Measurements from ENCODE around the gene STX2. TPM values are rescaled to one million over a fixed set of nuclear protein-coding genes. Genes with fewer than 3 reads are reported as not detected.

Gene STX2
- polyA plus RNA-seq, 2 of the 4 experiments (the other 2 are of a cell fraction): 26.8 to 51.3 TPM

GRCh38 chr12:130813949-130814348 is 25.1 kb downstream of the STX2 start:
- FAIRE-seq (no peak), ATAC-seq (no peak), DNase-seq (ENCODE audit: low read depth in 1 of 2, low spot score in 1 of 2) (no peak)
- Histone ChIP-seq H3K4me3 (no peak overlapping the region), H3K4me2 (no peak overlapping the region), H3K9me3 (no peaks in the 10 kb centered on the region), H3K4me1 (no peaks in the 10 kb centered on the region), H3K27ac (no peak overlapping the region)
- CTCF ChIA-PET: interaction anchor here (1.0 to 1.6 kb wide), 3 partner anchors 13 to 53 kb away, joined by 3 to 5 read pairs (median 4); no protein-coding TSS in a partner anchor
- POLR2A ChIA-PET: no interaction called here
- TF ChIP-seq ELK1 (IDR thresholded peaks at IDR 0.05; ENCODE audit: low read depth, low read length) (no peak), HOXA7 (CRISPR knock-in tag; IDR thresholded peaks at IDR 0.05) (no peak), EHF (CRISPR knock-in tag; IDR thresholded peaks at IDR 0.05) (no peak), TP53 (CRISPR knock-in tag; IDR thresholded peaks at IDR 0.05) (no peak)
- 90% methylated on average over 14 of the region's 14 CpGs for WGBS (ENCODE audit: missing lambda C conversion rate)

GRCh38 chr12:130813436-130813835 is 25.6 kb downstream of the STX2 start:
- Histone ChIP-seq H3K4me2 (no peak overlapping the region), H3K27ac (no peak overlapping the region), H3K4me3 (no peak overlapping the region), H3K9me3 (no peaks in the 10 kb centered on the region), H3K4me1 (no peaks in the 10 kb centered on the region)
- ATAC-seq (peak in 1 of 2 experiments; percentile 76; a peak in 4 of 6 replicates), DNase-seq (ENCODE audit: low read depth in 1 of 2, low spot score in 1 of 2) (no peak), FAIRE-seq (no peak)
- 91% methylated on average over 10 of the region's 10 CpGs for WGBS (ENCODE audit: missing lambda C conversion rate)
- ChIA-PET POLR2A (no interaction called here), CTCF (interaction anchor here (1.6 kb wide), 2 partner anchors 13 to 52 kb away, joined by 4 to 5 read pairs; no protein-coding TSS in a partner anchor)
- no peak for TF ChIP-seq CBX2 (IDR thresholded peaks at IDR 0.05; ENCODE audit: borderline replicate concordance, low read depth)
- no peak for TF ChIP-seq FOSB (CRISPR knock-in tag; IDR thresholded peaks at IDR 0.05)
- TF ChIP-seq POLR2AphosphoS2 (conservative IDR thresholded peaks at IDR 0.05; ENCODE audit: low read length): no peak

- TF ChIP-seq EP300 (IDR thresholded peaks at IDR 0.05): no peak
- no peak for TF ChIP-seq GATA3 (IDR thresholded peaks at IDR 0.05; ENCODE audit: borderline replicate concordance)
- no peak for TF ChIP-seq EHMT2 (IDR thresholded peaks at IDR 0.05; ENCODE audit: low read depth)
- TF ChIP-seq NFE2L2 (conservative IDR thresholded peaks at IDR 0.05; ENCODE audit: low read length): no peak
- no peak for TF ChIP-seq ATOH8 (CRISPR knock-in tag; IDR thresholded peaks at IDR 0.05; ENCODE audit: low read depth)
- TF ChIP-seq NPAS2 (CRISPR knock-in tag; IDR thresholded peaks at IDR 0.05; ENCODE audit: borderline replicate concordance): no peak
- no peak for TF ChIP-seq CHD4 (IDR thresholded peaks at IDR 0.05; ENCODE audit: borderline replicate concordance)
- TF ChIP-seq FOSB (CRISPR knock-in tag; IDR thresholded peaks at IDR 0.05): no peak
- TF ChIP-seq HOXA7 (CRISPR knock-in tag; IDR thresholded peaks at IDR 0.05): no peak
- no peak for TF ChIP-seq RFX5 (IDR thresholded peaks at IDR 0.05)
- TF ChIP-seq RCOR1 (IDR thresholded peaks at IDR 0.05; ENCODE audit: low read depth, low read length): no peak
- no peak for TF ChIP-seq JUN (IDR thresholded peaks at IDR 0.05)
- TF ChIP-seq HOXB5 (CRISPR knock-in tag; IDR thresholded peaks at IDR 0.05): no peak
- ChIA-PET CTCF (interaction anchor here (1.0 to 1.5 kb wide), 3 partner anchors 8 to 11 kb away, joined by 3 to 4 read pairs (median 3); no protein-coding TSS in a partner anchor), POLR2A (no interaction called here)
- H3K4me2 ChIP-seq: no peak overlapping the region
- H3K4me3 ChIP-seq: no peak overlapping the region
- ATAC-seq (no peak), DNase-seq (ENCODE audit: low read depth in 1 of 2, low spot score in 1 of 2) (no peak), FAIRE-seq (no peak)
- H3K9me3 ChIP-seq: no peaks in the 10 kb centered on the region
- WGBS (ENCODE audit: missing lambda C conversion rate): 79% methylated on average over 6 of the region's 6 CpGs
- no peaks in the 10 kb centered on the region for H3K4me1 ChIP-seq
- no peak overlapping the region for H3K27ac ChIP-seq
Measured at GRCh38 chr12:130809791-130810190, 29.3 kb downstream of the STX2 start.

GRCh38 chr12:130807309-130807708 is 31.7 kb downstream of the STX2 start:
- H3K4me2 ChIP-seq: no peak overlapping the region
- H3K4me1 ChIP-seq: no peaks in the 10 kb centered on the region
- no peak for ATAC-seq
- no peak for DNase-seq (ENCODE audit: low read depth in 1 of 2, low spot score in 1 of 2)
- CTCF ChIA-PET: no interaction called here
- POLR2A ChIA-PET: no interaction called here
- 96% methylated on average over 12 of the region's 18 CpGs for WGBS (ENCODE audit: missing lambda C conversion rate)
- no peak for FAIRE-seq
- H3K27ac ChIP-seq: no peak overlapping the region
- no peaks in the 10 kb centered on the region for H3K9me3 ChIP-seq
- no peak overlapping the region for H3K4me3 ChIP-seq
- no peak for TF ChIP-seq HES2 (IDR thresholded peaks at IDR 0.05)
- no peak for TF ChIP-seq FOSB (CRISPR knock-in tag; IDR thresholded peaks at IDR 0.05)
- no peak for TF ChIP-seq ZFP36 (IDR thresholded peaks at IDR 0.05; ENCODE audit: borderline replicate concordance, partially characterized antibody)
- TF ChIP-seq JUNB (IDR thresholded peaks at IDR 0.05): no peak
- no peak for TF ChIP-seq MAX (IDR thresholded peaks at IDR 0.05)
- no peak for TF ChIP-seq HMGXB4 (CRISPR knock-in tag; IDR thresholded peaks at IDR 0.05; ENCODE audit: borderline replicate concordance)
- TF ChIP-seq ESRRA (IDR thresholded peaks at IDR 0.05; ENCODE audit: borderline replicate concordance, low read length): no peak
- no peak for TF ChIP-seq RCOR1 (IDR thresholded peaks at IDR 0.05; ENCODE audit: low read depth, low read length)
- no peak for TF ChIP-seq ZC3H11A (IDR thresholded peaks at IDR 0.05)
- no peak for TF ChIP-seq RARB (CRISPR knock-in tag; IDR thresholded peaks at IDR 0.05)
- no peak for TF ChIP-seq CHD4 (IDR thresholded peaks at IDR 0.05; ENCODE audit: borderline replicate concordance)
- TF ChIP-seq ATOH8 (CRISPR knock-in tag; IDR thresholded peaks at IDR 0.05; ENCODE audit: low read depth): no peak
- no peak for TF ChIP-seq NPAS2 (CRISPR knock-in tag; IDR thresholded peaks at IDR 0.05; ENCODE audit: borderline replicate concordance)
- TF ChIP-seq HOXA7 (CRISPR knock-in tag; IDR thresholded peaks at IDR 0.05): no peak
- TF ChIP-seq SREBF2 (IDR thresholded peaks at IDR 0.05): no peak

Measured in A549 (cell line).